Measurements from ENCODE around the gene CRX. TPM values are rescaled to one million over a fixed set of nuclear protein-coding genes. Genes with fewer than 3 reads are reported as not detected.
A peak's percentile ranks its signal among the peaks of the same experiment; 100 is the strongest.
"Not testable (repeated sequence)": the region's sequence is repeated elsewhere in the genome, so short reads cannot be mapped to it uniquely, and the experiment has no call there.

CRX gene
- total RNA-seq (not detected), polyA plus RNA-seq (not detected)
- long read RNA-seq, donor 1, result 0 reads
- long read RNA-seq, donor 2, result 0 reads
- long read RNA-seq, donor 3, result 0 reads

GRCh38 chr19:47821460-47822020, at the start of gene CRX:
CRX (plus strand) TSS chr19:47821937; CDS start chr19:47834444, 12,507 bp downstream.
- Histone ChIP-seq H3K4me1 (no peaks in the 10 kb centered on the region), H3K9me3 (no peaks in the 10 kb centered on the region), H3K27me3 (peaks cover 0 to 46% (median 10%) of the 10 kb centered on the region in 9 donors), H3K27ac (no peak within 1 kb of the TSS), H3K4me3 (no peak within 1 kb of the TSS), H3K36me3 (no peaks in the 10 kb centered on the region)
- 37 to 46% (median 40%) methylated on average over 14 to 15 of the region's 15 CpGs for WGBS, 4 donors
- intact Hi-C loops (cut with DNase I), result no loop called here
- TF ChIP-seq CTCF (IDR thresholded peaks at IDR 0.05) (no peak), POLR2A (IDR thresholded peaks at IDR 0.05) (no peak)
- DNase-seq (no peak), ATAC-seq (no peak)

GRCh38 chr19:47776568-47776967, 45.2 kb upstream of the CRX start:
- TF ChIP-seq POLR2A (IDR thresholded peaks at IDR 0.05), result no peak
- no peak for TF ChIP-seq CTCF (IDR thresholded peaks at IDR 0.05)
- 61 to 72% (median 66%) methylated on average over 4 of the region's 4 CpGs for WGBS, 4 donors
- Histone ChIP-seq H3K36me3 (peaks cover 0 to 10% (median 5%) of the 10 kb centered on the region in 9 donors), H3K4me1 (peaks cover 0 to 33% (median 29%) of the 10 kb centered on the region in 12 donors), H3K27ac (peak overlapping the region in 5 of 12 donors; percentile 42 to 99 (median 97)), H3K27me3 (no peaks in the 10 kb centered on the region), H3K9me3 (no peaks in the 10 kb centered on the region), H3K4me3 (no peak overlapping the region)
- ATAC-seq (no peak), DNase-seq (no peak)
- intact Hi-C loops (cut with DNase I), result no loop called here

- ATAC-seq; H3K9me3 ChIP-seq; intact Hi-C loops (cut with DNase I); DNase-seq; H3K27me3 ChIP-seq: not testable (repeated sequence)
- Histone ChIP-seq H3K4me3 (peak overlapping the region; percentile 73 to 99 (median 86)), H3K36me3 (peaks cover 0 to 15% (median 11%) of the 10 kb centered on the region in 9 donors), H3K4me1 (peaks cover 0 to 41% (median 38%) of the 10 kb centered on the region in 12 donors), H3K27ac (peak overlapping the region; percentile 93 to 100 (median 98))
- whole genome bisulfite sequencing, 4 donors, result 69 to 85% (median 80%) methylated on average over 23 of the region's 23 CpGs
Observed at GRCh38 chr19:47777245-47778048, 44.3 kb upstream of the CRX start.

- WGBS, 4 donors, result 1 to 3% (median 1%) methylated on average over 28 to 65 of the region's 65 CpGs
- ATAC-seq, result peak; percentile 62 to 89 (median 86)
- intact Hi-C loops (cut with DNase I), result no loop called here
Observed at GRCh38 chr19:47778049-47778953, 43.4 kb upstream of the CRX start, which contains the start of gene SELENOW. SELENOW (plus strand) TSS chr19:47778703; CDS start chr19:47778786, 83 bp downstream.

More at GRCh38 chr19:47778049-47778953, 43.4 kb upstream of the CRX start, which contains the start of gene SELENOW:
- H3K27ac ChIP-seq, result peak within 1 kb of the TSS; percentile 93 to 100 (median 98)
- DNase-seq, result peak; percentile 80 to 90 (median 86)
- peak within 1 kb of the TSS; percentile 73 to 99 (median 86) for H3K4me3 ChIP-seq
- TF ChIP-seq POLR2A (IDR thresholded peaks at IDR 0.05) (peak; percentile 56 to 97), CTCF (IDR thresholded peaks at IDR 0.05) (no peak)
- H3K4me1 ChIP-seq, result peaks cover 0 to 48% (median 42%) of the 10 kb centered on the region in 12 donors
- no peaks in the 10 kb centered on the region for H3K27me3 ChIP-seq
- H3K36me3 ChIP-seq, result peaks cover 0 to 23% (median 19%) of the 10 kb centered on the region in 9 donors
- H3K9me3 ChIP-seq, result no peaks in the 10 kb centered on the region
